ENCODE measurements around the gene SLCO1B1. TPM values are rescaled to one million over a fixed set of nuclear protein-coding genes. Genes with fewer than 3 reads are reported as not detected.
"Not testable (repeated sequence)": the region's sequence is repeated elsewhere in the genome, so short reads cannot be mapped to it uniquely, and the experiment has no call there.

SLCO1B1 gene
- total RNA-seq (2022) = not detected in 2 replicates
- percentile 6 among the genes with signal in this experiment for Bru-seq, nascent RNA
- percentile 1 among the genes with signal in this experiment for BruChase-seq, experiment 1, labeled RNA remaining after a 6-hour chase
- BruChase-seq, experiment 2, labeled RNA remaining after a 2-hour chase = not detected
- long read RNA-seq = 0 reads

- BruUV-seq (replicated peaks) = no TSS peak
- no peak for TF ChIP-seq CTCF (IDR thresholded peaks at IDR 0.05; ENCODE audit: unreplicated experiment)
- POLR2A ChIA-PET = no interaction called here
- intact Hi-C loops (cut with micrococcal nuclease) = no loop called here
- Mint-ChIP-seq H3K4me1 (ENCODE audit: insufficient read depth, unreplicated experiment) (no peaks in the 10 kb centered on the region), H3K27me3 (ENCODE audit: insufficient read depth, unreplicated experiment) (no peaks in the 10 kb centered on the region), H3K27ac (ENCODE audit: low read depth, unreplicated experiment) (no peak within 1 kb of the TSS), H3K4me3 (ENCODE audit: unreplicated experiment) (no peak within 1 kb of the TSS), H3K36me3 (ENCODE audit: insufficient read depth, unreplicated experiment) (no peaks in the 10 kb centered on the region), H3K9me3 (ENCODE audit: unreplicated experiment) (peaks cover 8% of the 10 kb centered on the region)
- CTCF ChIA-PET = no interaction called here
- DNase-seq (ENCODE audit: unreplicated experiment) = no peak
Measured at GRCh38 chr12:21130998-21131397, at the start of gene SLCO1B1. SLCO1B1 (plus strand) TSS chr12:21131194; CDS start chr12:21141575, 10,381 bp downstream.

- not testable (repeated sequence) for BruUV-seq (replicated peaks); H3K4me3 Mint-ChIP-seq (ENCODE audit: unreplicated experiment); H3K36me3 Mint-ChIP-seq (ENCODE audit: insufficient read depth, unreplicated experiment)
Measured at GRCh38 chr12:21084753-21085152, 46.2 kb upstream of the SLCO1B1 start.

GRCh38 chr12:21111732-21112131 is 19.3 kb upstream of the SLCO1B1 start:
- no peak for DNase-seq (ENCODE audit: unreplicated experiment)
- CTCF ChIA-PET = no interaction called here
- no peaks in the 10 kb centered on the region for H3K27me3 Mint-ChIP-seq (ENCODE audit: insufficient read depth, unreplicated experiment)
- BruUV-seq (replicated peaks) = no TSS peak
- no peak overlapping the region for H3K27ac Mint-ChIP-seq (ENCODE audit: low read depth, unreplicated experiment)
- H3K4me3 Mint-ChIP-seq (ENCODE audit: unreplicated experiment) = no peak overlapping the region
- no peak for TF ChIP-seq CTCF (IDR thresholded peaks at IDR 0.05; ENCODE audit: unreplicated experiment)
- peaks cover 5% of the 10 kb centered on the region for H3K9me3 Mint-ChIP-seq (ENCODE audit: unreplicated experiment)
- no peaks in the 10 kb centered on the region for H3K4me1 Mint-ChIP-seq (ENCODE audit: insufficient read depth, unreplicated experiment)
- no peaks in the 10 kb centered on the region for H3K36me3 Mint-ChIP-seq (ENCODE audit: insufficient read depth, unreplicated experiment)
- POLR2A ChIA-PET = interaction anchor here (0.6 kb wide), 1 partner anchor 903 kb away, joined by 3 read pairs; no protein-coding TSS in a partner anchor
- intact Hi-C loops (cut with micrococcal nuclease) = no loop called here

More at GRCh38 chr12:21084753-21085152, 46.2 kb upstream of the SLCO1B1 start:
- POLR2A ChIA-PET; H3K27ac Mint-ChIP-seq (ENCODE audit: low read depth, unreplicated experiment); intact Hi-C loops (cut with micrococcal nuclease); H3K27me3 Mint-ChIP-seq (ENCODE audit: insufficient read depth, unreplicated experiment); H3K4me1 Mint-ChIP-seq (ENCODE audit: insufficient read depth, unreplicated experiment); DNase-seq (ENCODE audit: unreplicated experiment); CTCF ChIA-PET: not testable (repeated sequence)
- peaks cover 10% of the 10 kb centered on the region for H3K9me3 Mint-ChIP-seq (ENCODE audit: unreplicated experiment)

- POLR2A ChIA-PET = no interaction called here
- no TSS peak for BruUV-seq (replicated peaks)
- no peak for DNase-seq (ENCODE audit: unreplicated experiment)
- H3K27ac Mint-ChIP-seq (ENCODE audit: low read depth, unreplicated experiment) = no peak overlapping the region
- H3K36me3 Mint-ChIP-seq (ENCODE audit: insufficient read depth, unreplicated experiment) = no peaks in the 10 kb centered on the region
- no peaks in the 10 kb centered on the region for H3K4me1 Mint-ChIP-seq (ENCODE audit: insufficient read depth, unreplicated experiment)
- peaks cover 2% of the 10 kb centered on the region for H3K9me3 Mint-ChIP-seq (ENCODE audit: unreplicated experiment)
- no peak overlapping the region for H3K4me3 Mint-ChIP-seq (ENCODE audit: unreplicated experiment)
- TF ChIP-seq CTCF (IDR thresholded peaks at IDR 0.05; ENCODE audit: unreplicated experiment) = no peak
- CTCF ChIA-PET = no interaction called here
- no peaks in the 10 kb centered on the region for H3K27me3 Mint-ChIP-seq (ENCODE audit: insufficient read depth, unreplicated experiment)
- intact Hi-C loops (cut with micrococcal nuclease) = no loop called here
Measured at GRCh38 chr12:21113266-21113665, 17.7 kb upstream of the SLCO1B1 start.

GRCh38 chr12:21117995-21118394 is 13.0 kb upstream of the SLCO1B1 start:
- POLR2A ChIA-PET = no interaction called here
- Mint-ChIP-seq H3K9me3 (ENCODE audit: unreplicated experiment) (no peaks in the 10 kb centered on the region), H3K27ac (ENCODE audit: low read depth, unreplicated experiment) (no peak overlapping the region), H3K27me3 (ENCODE audit: insufficient read depth, unreplicated experiment) (no peaks in the 10 kb centered on the region), H3K4me3 (ENCODE audit: unreplicated experiment) (no peak overlapping the region), H3K36me3 (ENCODE audit: insufficient read depth, unreplicated experiment) (no peaks in the 10 kb centered on the region), H3K4me1 (ENCODE audit: insufficient read depth, unreplicated experiment) (no peaks in the 10 kb centered on the region)
- CTCF ChIA-PET = no interaction called here
- intact Hi-C loops (cut with micrococcal nuclease) = no loop called here
- BruUV-seq (replicated peaks) = no TSS peak
- no peak for TF ChIP-seq CTCF (IDR thresholded peaks at IDR 0.05; ENCODE audit: unreplicated experiment)
- no peak for DNase-seq (ENCODE audit: unreplicated experiment)

Data from MCF 10A (cell line).